Activated CD8-positive, alpha-beta T cell treated with anti-CD3 and anti-CD28 coated beads for 36 hours (primary cell): ENCODE data around the gene ST3GAL3. TPM values are rescaled to one million over a fixed set of nuclear protein-coding genes. Genes with fewer than 3 reads are reported as not detected.

Source experiments
- ATAC-seq: fragments of 200-7000 bp; cut with Tn5 transposase; one replicate; pipeline ENCODE4 v1.10.0; 2021; ENCODE audit warnings: mild to moderate bottlenecking, moderate library complexity
- CTCF ChIA-PET: fragments of 350-600 bp; sonication (Branson Sonifier 250); formaldehyde crosslinking; loops from one replicate; lab custom pipeline; 2021; ENCODE audit warnings: antibody characterized with exemption; lab: Charles Lee
- POLR2A ChIA-PET: fragments of 350-600 bp; sonication (Branson Sonifier 250); formaldehyde crosslinking; loops from one replicate; lab custom pipeline; 2021; ENCODE audit warnings: antibody characterized with exemption; lab: Charles Lee
- DNase-seq: peaks from one replicate; pipeline ENCODE4 v3.0.0-alpha.2; 2020
- H3K27ac Mint-ChIP-seq: one replicate; pipeline ENCODE4 v1.8.0; 2021; ENCODE audit warnings: mild to moderate bottlenecking, mixed read lengths
- H3K27me3 Mint-ChIP-seq: one replicate; pipeline ENCODE4 v1.8.0; 2021; ENCODE audit warnings: mixed read lengths
- H3K36me3 Mint-ChIP-seq: one replicate; pipeline ENCODE4 v1.8.0; 2021; ENCODE audit warnings: low read depth, mixed read lengths
- H3K4me1 Mint-ChIP-seq: one replicate; pipeline ENCODE4 v1.8.0; 2021; ENCODE audit warnings: low read depth, mixed read lengths
- H3K4me3 Mint-ChIP-seq: one replicate; pipeline ENCODE4 v1.8.0; 2021; ENCODE audit warnings: mild to moderate bottlenecking, moderate library complexity, mixed read lengths
- H3K9me3 Mint-ChIP-seq: one replicate; pipeline ENCODE4 v1.8.0; 2021; ENCODE audit warnings: mixed read lengths
- intact Hi-C: fragments of 100-400 bp; cut with micrococcal nuclease; formaldehyde crosslinking; loops from one replicate; pipeline ENCODE4 v1.10.0; 2022
- total RNA-seq, 2 experiments: library from RNA; stranded (reverse); gene quantifications; one replicate each; pipeline ENCODE4 v1.2.3, GENCODE V29; 2021
- TF ChIP-seq, protein P1 (sequence below): fragments of 200-600 bp; IDR thresholded peaks from one replicate; pipeline ENCODE4 v1.8.0; 2022; ENCODE audit warnings: antibody characterized with exemption, mild to moderate bottlenecking

ST3GAL3 gene
- total RNA-seq, 2 experiments from 2014 or later, result 14.5 to 20.0 TPM

DNA sequence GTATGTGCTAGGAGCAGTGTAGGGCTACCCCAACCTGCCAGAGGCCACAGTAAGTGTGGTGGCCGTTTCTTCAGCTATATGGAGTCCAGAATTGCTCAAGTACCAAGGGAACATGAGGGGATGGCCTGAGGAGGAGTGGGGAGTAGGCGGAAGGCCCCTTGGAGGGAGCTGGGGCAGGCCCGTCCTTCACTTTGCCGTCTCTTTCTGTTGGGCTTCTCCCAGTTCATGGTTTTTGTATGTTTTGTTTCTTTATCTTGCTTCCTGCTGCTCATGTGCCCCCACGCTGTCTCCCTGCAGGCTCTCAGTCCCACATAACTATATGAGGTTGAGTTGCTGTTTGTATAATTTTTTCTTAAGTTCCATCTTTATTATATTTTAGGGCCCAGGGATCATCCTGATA lies 256.6 kb downstream of the ST3GAL3 start:
- ATAC-seq, result no peak
- POLR2A ChIA-PET, result interaction anchor here (0.6 to 1.4 kb wide), 4 partner anchors 11 to 24 kb away, joined by 3 to 4 read pairs (median 4); partner anchors contain the start of genes ATP6V0B and IPO13
- Mint-ChIP-seq H3K9me3 (no peaks in the 10 kb centered on the region), H3K27ac (no peak overlapping the region), H3K27me3 (no peaks in the 10 kb centered on the region), H3K4me3 (no peak overlapping the region), H3K4me1 (no peaks in the 10 kb centered on the region), H3K36me3 (no peaks in the 10 kb centered on the region)
- intact Hi-C loops, result no loop called here
- TF ChIP-seq, protein P1, sequence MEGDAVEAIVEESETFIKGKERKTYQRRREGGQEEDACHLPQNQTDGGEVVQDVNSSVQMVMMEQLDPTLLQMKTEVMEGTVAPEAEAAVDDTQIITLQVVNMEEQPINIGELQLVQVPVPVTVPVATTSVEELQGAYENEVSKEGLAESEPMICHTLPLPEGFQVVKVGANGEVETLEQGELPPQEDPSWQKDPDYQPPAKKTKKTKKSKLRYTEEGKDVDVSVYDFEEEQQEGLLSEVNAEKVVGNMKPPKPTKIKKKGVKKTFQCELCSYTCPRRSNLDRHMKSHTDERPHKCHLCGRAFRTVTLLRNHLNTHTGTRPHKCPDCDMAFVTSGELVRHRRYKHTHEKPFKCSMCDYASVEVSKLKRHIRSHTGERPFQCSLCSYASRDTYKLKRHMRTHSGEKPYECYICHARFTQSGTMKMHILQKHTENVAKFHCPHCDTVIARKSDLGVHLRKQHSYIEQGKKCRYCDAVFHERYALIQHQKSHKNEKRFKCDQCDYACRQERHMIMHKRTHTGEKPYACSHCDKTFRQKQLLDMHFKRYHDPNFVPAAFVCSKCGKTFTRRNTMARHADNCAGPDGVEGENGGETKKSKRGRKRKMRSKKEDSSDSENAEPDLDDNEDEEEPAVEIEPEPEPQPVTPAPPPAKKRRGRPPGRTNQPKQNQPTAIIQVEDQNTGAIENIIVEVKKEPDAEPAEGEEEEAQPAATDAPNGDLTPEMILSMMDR, result no peak
- no peak for DNase-seq
- CTCF ChIA-PET, result interaction anchor here (2.1 kb wide), 1 partner anchor 29 kb away, joined by 7 read pairs; no protein-coding TSS in a partner anchor

DNA sequence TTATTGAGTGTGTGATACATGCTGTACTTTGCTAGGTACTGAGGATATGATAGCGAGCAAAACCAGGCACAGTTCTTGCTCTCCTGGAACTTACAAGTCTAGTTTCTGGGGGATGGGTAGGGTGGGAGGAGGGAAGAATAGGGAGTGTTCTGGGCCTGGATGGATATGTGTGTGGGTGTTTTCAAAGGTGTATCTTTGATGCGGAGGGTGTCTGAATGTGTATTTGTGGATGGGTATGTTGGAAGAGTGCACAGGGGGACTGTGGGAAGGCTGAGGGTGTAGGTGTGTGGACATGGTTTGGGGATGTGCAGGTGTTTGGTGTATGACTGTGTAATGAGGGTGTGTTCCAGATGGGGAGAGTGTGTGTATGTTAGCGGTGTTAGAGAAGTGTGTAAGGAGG lies 258.0 kb downstream of the ST3GAL3 start:
- H3K4me1 Mint-ChIP-seq, result peaks cover 2% of the 10 kb centered on the region
- ATAC-seq, result no peak
- intact Hi-C loops, result no loop called here
- ChIA-PET POLR2A (no interaction called here), CTCF (no interaction called here)
- H3K9me3 Mint-ChIP-seq, result no peaks in the 10 kb centered on the region
- no peaks in the 10 kb centered on the region for H3K27me3 Mint-ChIP-seq
- TF ChIP-seq, protein P1, result no peak
- no peaks in the 10 kb centered on the region for H3K36me3 Mint-ChIP-seq
- no peak overlapping the region for H3K4me3 Mint-ChIP-seq
- H3K27ac Mint-ChIP-seq, result no peak overlapping the region
- DNase-seq, result no peak

DNA sequence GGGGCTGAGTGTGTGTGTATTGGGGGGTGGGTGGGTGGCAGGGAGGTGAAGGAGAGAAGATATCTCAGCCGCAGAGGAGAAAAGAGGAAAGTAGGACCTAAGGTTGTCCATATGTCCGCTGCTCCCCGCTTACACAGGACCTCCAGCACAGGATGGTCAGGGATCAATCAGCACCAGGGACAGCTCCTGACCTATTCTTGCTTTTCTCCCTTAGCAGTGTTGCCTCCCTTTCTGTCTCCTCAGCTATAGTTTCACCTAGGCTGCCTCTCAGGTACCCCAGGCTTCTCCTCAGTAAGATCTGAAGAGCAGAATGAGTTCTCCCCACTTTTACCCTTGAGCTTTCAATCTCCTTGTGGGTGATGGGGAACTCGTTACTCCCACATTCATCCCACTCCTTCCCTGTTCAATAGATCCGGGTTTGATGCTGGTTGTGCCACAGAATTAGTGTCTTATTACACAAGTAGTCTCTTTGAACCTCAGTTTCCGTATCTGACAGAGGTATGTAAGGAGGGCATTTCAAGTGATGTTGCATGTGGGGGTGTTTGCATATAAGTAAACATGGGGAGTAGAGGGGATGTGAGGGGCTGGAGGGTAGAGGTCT lies 261.1 kb downstream of the ST3GAL3 start:
- CTCF ChIA-PET, result no interaction called here
- H3K4me1 Mint-ChIP-seq, result peaks cover 11% of the 10 kb centered on the region
- POLR2A ChIA-PET, result interaction anchor here (0.9 to 2.4 kb wide), 2 partner anchors 15 to 21 kb away, joined by 3 to 9 read pairs; partner anchors contain the start of gene IPO13
- H3K9me3 Mint-ChIP-seq, result no peaks in the 10 kb centered on the region
- intact Hi-C loops, result no loop called here
- H3K27me3 Mint-ChIP-seq, result no peaks in the 10 kb centered on the region
- no peak overlapping the region for H3K4me3 Mint-ChIP-seq
- peak; percentile 39 for DNase-seq
- ATAC-seq, result no peak
- H3K27ac Mint-ChIP-seq, result no peak overlapping the region
- peaks cover 16% of the 10 kb centered on the region for H3K36me3 Mint-ChIP-seq
- TF ChIP-seq, protein P1, result no peak

DNA sequence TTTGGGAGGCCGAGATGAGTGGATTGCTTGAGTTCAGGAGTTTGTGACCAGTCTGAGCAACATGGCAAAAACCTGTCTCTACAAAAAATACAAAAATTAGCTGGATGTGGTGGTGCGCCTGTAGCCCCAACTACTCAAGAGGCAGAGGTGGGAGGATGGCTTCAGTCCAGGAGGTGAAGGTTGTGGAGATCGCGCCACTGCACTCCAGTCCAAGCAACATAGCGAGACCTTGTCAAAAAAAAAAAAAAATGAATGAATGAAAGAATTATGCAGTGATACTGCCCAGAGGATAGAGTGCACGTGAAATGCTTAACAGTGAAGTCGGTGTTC lies 262.0 kb downstream of the ST3GAL3 start:
- TF ChIP-seq, protein P1, result no peak
- H3K9me3 Mint-ChIP-seq, result no peaks in the 10 kb centered on the region
- H3K4me3 Mint-ChIP-seq, result peak overlapping the region; percentile 85
- intact Hi-C loops, result no loop called here
- no peaks in the 10 kb centered on the region for H3K27me3 Mint-ChIP-seq
- CTCF ChIA-PET, result interaction anchor here (1.3 kb wide), 1 partner anchor 35 kb away, joined by 5 read pairs; no protein-coding TSS in a partner anchor
- DNase-seq (no peak), ATAC-seq (no peak)
- POLR2A ChIA-PET, result interaction anchor here (1.0 to 2.4 kb wide), 2 partner anchors 22 to 67 kb away, joined by 3 to 9 read pairs; partner anchors contain the start of gene IPO13
- H3K4me1 Mint-ChIP-seq, result peaks cover 21% of the 10 kb centered on the region
- H3K27ac Mint-ChIP-seq, result no peak overlapping the region
- peaks cover 21% of the 10 kb centered on the region for H3K36me3 Mint-ChIP-seq
